Measurements from ENCODE around the gene FRS2. TPM values are rescaled to one million over a fixed set of nuclear protein-coding genes. Genes with fewer than 3 reads are reported as not detected.

FRS2 gene
- polyA plus RNA-seq, 1 donor from 2014 or later, result 20.2 TPM

DNA sequence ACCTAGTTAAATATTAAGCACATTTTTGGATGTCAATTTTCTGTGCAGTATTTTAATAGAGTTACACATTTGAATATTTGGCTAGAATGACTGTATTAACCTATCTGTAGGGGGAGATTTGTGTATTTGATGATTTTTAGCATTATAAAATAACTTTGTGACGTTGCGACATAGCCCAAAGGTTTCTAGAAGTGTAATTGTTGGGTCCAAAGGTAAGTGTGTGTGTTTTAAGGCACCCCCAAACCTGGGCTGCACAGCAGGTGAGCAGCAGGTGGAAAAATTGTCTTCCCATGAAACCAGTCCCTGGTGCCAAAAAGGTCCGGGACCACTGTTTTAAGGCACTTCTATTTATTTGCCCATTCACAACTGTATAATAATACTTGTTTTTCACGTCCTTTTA, 118.3 kb downstream of the FRS2 start:
- H3K4me3 ChIP-seq (ENCODE audit: low read length), result no peak overlapping the region
- peaks cover 18% of the 10 kb centered on the region for H3K36me3 ChIP-seq (ENCODE audit: insufficient read depth, low read length)
- TF ChIP-seq, protein P1, sequence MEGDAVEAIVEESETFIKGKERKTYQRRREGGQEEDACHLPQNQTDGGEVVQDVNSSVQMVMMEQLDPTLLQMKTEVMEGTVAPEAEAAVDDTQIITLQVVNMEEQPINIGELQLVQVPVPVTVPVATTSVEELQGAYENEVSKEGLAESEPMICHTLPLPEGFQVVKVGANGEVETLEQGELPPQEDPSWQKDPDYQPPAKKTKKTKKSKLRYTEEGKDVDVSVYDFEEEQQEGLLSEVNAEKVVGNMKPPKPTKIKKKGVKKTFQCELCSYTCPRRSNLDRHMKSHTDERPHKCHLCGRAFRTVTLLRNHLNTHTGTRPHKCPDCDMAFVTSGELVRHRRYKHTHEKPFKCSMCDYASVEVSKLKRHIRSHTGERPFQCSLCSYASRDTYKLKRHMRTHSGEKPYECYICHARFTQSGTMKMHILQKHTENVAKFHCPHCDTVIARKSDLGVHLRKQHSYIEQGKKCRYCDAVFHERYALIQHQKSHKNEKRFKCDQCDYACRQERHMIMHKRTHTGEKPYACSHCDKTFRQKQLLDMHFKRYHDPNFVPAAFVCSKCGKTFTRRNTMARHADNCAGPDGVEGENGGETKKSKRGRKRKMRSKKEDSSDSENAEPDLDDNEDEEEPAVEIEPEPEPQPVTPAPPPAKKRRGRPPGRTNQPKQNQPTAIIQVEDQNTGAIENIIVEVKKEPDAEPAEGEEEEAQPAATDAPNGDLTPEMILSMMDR (IDR thresholded peaks at IDR 0.05; ENCODE audit: poor library complexity, severe bottlenecking), result no peak
- TF ChIP-seq, protein P2, sequence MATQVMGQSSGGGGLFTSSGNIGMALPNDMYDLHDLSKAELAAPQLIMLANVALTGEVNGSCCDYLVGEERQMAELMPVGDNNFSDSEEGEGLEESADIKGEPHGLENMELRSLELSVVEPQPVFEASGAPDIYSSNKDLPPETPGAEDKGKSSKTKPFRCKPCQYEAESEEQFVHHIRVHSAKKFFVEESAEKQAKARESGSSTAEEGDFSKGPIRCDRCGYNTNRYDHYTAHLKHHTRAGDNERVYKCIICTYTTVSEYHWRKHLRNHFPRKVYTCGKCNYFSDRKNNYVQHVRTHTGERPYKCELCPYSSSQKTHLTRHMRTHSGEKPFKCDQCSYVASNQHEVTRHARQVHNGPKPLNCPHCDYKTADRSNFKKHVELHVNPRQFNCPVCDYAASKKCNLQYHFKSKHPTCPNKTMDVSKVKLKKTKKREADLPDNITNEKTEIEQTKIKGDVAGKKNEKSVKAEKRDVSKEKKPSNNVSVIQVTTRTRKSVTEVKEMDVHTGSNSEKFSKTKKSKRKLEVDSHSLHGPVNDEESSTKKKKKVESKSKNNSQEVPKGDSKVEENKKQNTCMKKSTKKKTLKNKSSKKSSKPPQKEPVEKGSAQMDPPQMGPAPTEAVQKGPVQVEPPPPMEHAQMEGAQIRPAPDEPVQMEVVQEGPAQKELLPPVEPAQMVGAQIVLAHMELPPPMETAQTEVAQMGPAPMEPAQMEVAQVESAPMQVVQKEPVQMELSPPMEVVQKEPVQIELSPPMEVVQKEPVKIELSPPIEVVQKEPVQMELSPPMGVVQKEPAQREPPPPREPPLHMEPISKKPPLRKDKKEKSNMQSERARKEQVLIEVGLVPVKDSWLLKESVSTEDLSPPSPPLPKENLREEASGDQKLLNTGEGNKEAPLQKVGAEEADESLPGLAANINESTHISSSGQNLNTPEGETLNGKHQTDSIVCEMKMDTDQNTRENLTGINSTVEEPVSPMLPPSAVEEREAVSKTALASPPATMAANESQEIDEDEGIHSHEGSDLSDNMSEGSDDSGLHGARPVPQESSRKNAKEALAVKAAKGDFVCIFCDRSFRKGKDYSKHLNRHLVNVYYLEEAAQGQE (IDR thresholded peaks at IDR 0.05; ENCODE audit: borderline replicate concordance), result no peak
- TF ChIP-seq TAF1 (IDR thresholded peaks at IDR 0.05; ENCODE audit: low read depth), result no peak
- no peak for TF ChIP-seq SMC3 (conservative IDR thresholded peaks at IDR 0.05; ENCODE audit: poor library complexity)
- no peak for TF ChIP-seq MXI1 (conservative IDR thresholded peaks at IDR 0.05; ENCODE audit: poor library complexity, severe bottlenecking)
- no peak for TF ChIP-seq POLR2AphosphoS5 (IDR thresholded peaks at IDR 0.05)
- TF ChIP-seq RAD21 (conservative IDR thresholded peaks at IDR 0.05), result no peak
- no peak for TF ChIP-seq EP300 (conservative IDR thresholded peaks at IDR 0.05; ENCODE audit: poor library complexity, severe bottlenecking)
- TF ChIP-seq EZH2 (IDR thresholded peaks at IDR 0.05; ENCODE audit: borderline replicate concordance, insufficient read depth, low read length, poor library complexity, severe bottlenecking), result no peak
- H3K27ac ChIP-seq (ENCODE audit: low read length), result no peak overlapping the region
- no peaks in the 10 kb centered on the region for H4K20me1 ChIP-seq (ENCODE audit: insufficient read depth)
- no peaks in the 10 kb centered on the region for H3K9me3 ChIP-seq (ENCODE audit: low read length)
- no peak overlapping the region for H3K9ac ChIP-seq (ENCODE audit: low read length)
- no peaks in the 10 kb centered on the region for H3K27me3 ChIP-seq (ENCODE audit: insufficient read depth, low read depth, low read length)
- H3K9me2 ChIP-seq (ENCODE audit: insufficient read depth, low read length), result no peaks in the 10 kb centered on the region
- H3F3A ChIP-seq (ENCODE audit: insufficient read depth, low read length, poor library complexity, severe bottlenecking), result no peaks in the 10 kb centered on the region
- no peak overlapping the region for H3K4me2 ChIP-seq (ENCODE audit: low read length)
- no peak overlapping the region for H2AFZ ChIP-seq (ENCODE audit: low read depth, low read length)
- H3K79me2 ChIP-seq (replicated peaks; ENCODE audit: insufficient read depth, low read length), result peaks cover 36% of the 10 kb centered on the region

- H3K4me2 ChIP-seq (ENCODE audit: low read length), result no peak overlapping the region
- no peak overlapping the region for H2AFZ ChIP-seq (ENCODE audit: low read depth, low read length)
- no peaks in the 10 kb centered on the region for H4K20me1 ChIP-seq (ENCODE audit: insufficient read depth)
- no peaks in the 10 kb centered on the region for H3F3A ChIP-seq (ENCODE audit: insufficient read depth, low read length, poor library complexity, severe bottlenecking)
- H3K9ac ChIP-seq (ENCODE audit: low read length), result no peak overlapping the region
- no peaks in the 10 kb centered on the region for H3K9me2 ChIP-seq (ENCODE audit: insufficient read depth, low read length)
- no peak overlapping the region for H3K27ac ChIP-seq (ENCODE audit: low read length)
- H3K4me3 ChIP-seq (ENCODE audit: low read length), result no peak overlapping the region
- H3K79me2 ChIP-seq (replicated peaks; ENCODE audit: insufficient read depth, low read length), result peaks cover 36% of the 10 kb centered on the region
- no peaks in the 10 kb centered on the region for H3K9me3 ChIP-seq (ENCODE audit: low read length)
- TF ChIP-seq TAF1 (IDR thresholded peaks at IDR 0.05; ENCODE audit: low read depth), result no peak
- TF ChIP-seq POLR2AphosphoS5 (IDR thresholded peaks at IDR 0.05), result no peak
- TF ChIP-seq, protein P1 (IDR thresholded peaks at IDR 0.05; ENCODE audit: poor library complexity, severe bottlenecking), result no peak
- TF ChIP-seq EZH2 (IDR thresholded peaks at IDR 0.05; ENCODE audit: borderline replicate concordance, insufficient read depth, low read length, poor library complexity, severe bottlenecking), result no peak
- no peak for TF ChIP-seq MXI1 (conservative IDR thresholded peaks at IDR 0.05; ENCODE audit: poor library complexity, severe bottlenecking)
- no peak for TF ChIP-seq SMC3 (conservative IDR thresholded peaks at IDR 0.05; ENCODE audit: poor library complexity)
- TF ChIP-seq RAD21 (conservative IDR thresholded peaks at IDR 0.05), result no peak
- no peak for TF ChIP-seq EP300 (conservative IDR thresholded peaks at IDR 0.05; ENCODE audit: poor library complexity, severe bottlenecking)
- TF ChIP-seq, protein P2 (IDR thresholded peaks at IDR 0.05; ENCODE audit: borderline replicate concordance), result no peak
- no peaks in the 10 kb centered on the region for H3K27me3 ChIP-seq (ENCODE audit: insufficient read depth, low read depth, low read length)
- peaks cover 18% of the 10 kb centered on the region for H3K36me3 ChIP-seq (ENCODE audit: insufficient read depth, low read length)
Observed at GRCh38 chr12:69589082-69589481, 118.9 kb downstream of the FRS2 start.

All from neural cell (in vitro differentiated cells).